Neural crest cell (in vitro differentiated cells): ENCODE results near the gene DHRS3. TPM values are rescaled to one million over a fixed set of nuclear protein-coding genes. Genes with fewer than 3 reads are reported as not detected.

ENCODE experiments used
- DNase-seq: peaks from one replicate; pipeline ENCODE4 v3.0.0; 2021; ENCODE audit warnings: low read depth, mixed read lengths, low spot score
- H3K27ac Mint-ChIP-seq: one replicate; pipeline ENCODE4 v1.8.0; 2021; ENCODE audit warnings: mild to moderate bottlenecking, mixed read lengths; ENCODE audit not compliant: unreplicated experiment
- H3K27me3 Mint-ChIP-seq: 2 replicates; pipeline ENCODE4 v1.8.0; 2021; ENCODE audit warnings: low read depth, mild to moderate bottlenecking, mixed read lengths
- H3K36me3 Mint-ChIP-seq: 2 replicates; pipeline ENCODE4 v1.8.0; 2021; ENCODE audit warnings: low read depth, mild to moderate bottlenecking, mixed read lengths
- H3K4me1 Mint-ChIP-seq: 2 replicates; pipeline ENCODE4 v1.8.0; 2021; ENCODE audit warnings: mixed read lengths
- H3K4me3 Mint-ChIP-seq: one replicate; pipeline ENCODE4 v1.8.0; 2021; ENCODE audit warnings: mild to moderate bottlenecking, mixed read lengths
- H3K9me3 Mint-ChIP-seq: 2 replicates; pipeline ENCODE4 v1.8.0; 2021; ENCODE audit warnings: mixed read lengths
- CTCF ChIP-seq: fragments of 200-600 bp; sonication (generic); conservative IDR thresholded peaks from 2 replicates; pipeline ENCODE4 v1.5.0; 2021; ENCODE audit warnings: antibody characterized with exemption, mild to moderate bottlenecking
- total RNA-seq: library from RNA; stranded (reverse); gene quantifications from 2 replicates; pipeline ENCODE4 v1.2.1, GENCODE V29; 2021

The DHRS3 gene
- total RNA-seq, 1 donor from 2014 or later = 0.91 TPM

- Mint-ChIP-seq H3K36me3 (no peaks in the 10 kb centered on the region), H3K9me3 (no peaks in the 10 kb centered on the region), H3K27ac (no peak overlapping the region), H3K4me3 (peak overlapping the region; percentile 24), H3K4me1 (peaks cover 33% of the 10 kb centered on the region), H3K27me3 (peaks cover 25% of the 10 kb centered on the region)
- DNase-seq = no peak
- TF ChIP-seq CTCF = no peak
Measured at GRCh38 chr1:12622506-12622905, 4.5 kb upstream of the DHRS3 start.

GRCh38 chr1:12621346-12622335, 3.6 kb upstream of the DHRS3 start:
- H3K9me3 Mint-ChIP-seq = no peaks in the 10 kb centered on the region
- peaks cover 34% of the 10 kb centered on the region for H3K27me3 Mint-ChIP-seq
- H3K36me3 Mint-ChIP-seq = no peaks in the 10 kb centered on the region
- peaks cover 31% of the 10 kb centered on the region for H3K4me1 Mint-ChIP-seq
- H3K4me3 Mint-ChIP-seq = no peak overlapping the region
- H3K27ac Mint-ChIP-seq = no peak overlapping the region
- no peak for DNase-seq
- no peak for TF ChIP-seq CTCF

GRCh38 chr1:12620931-12621330, 2.9 kb upstream of the DHRS3 start:
- DNase-seq = no peak
- Mint-ChIP-seq H3K27me3 (peaks cover 41% of the 10 kb centered on the region), H3K4me3 (no peak overlapping the region), H3K9me3 (no peaks in the 10 kb centered on the region), H3K4me1 (peaks cover 36% of the 10 kb centered on the region), H3K36me3 (no peaks in the 10 kb centered on the region), H3K27ac (no peak overlapping the region)
- TF ChIP-seq CTCF = no peak

GRCh38 chr1:12620488-12620865, 2.5 kb upstream of the DHRS3 start:
- TF ChIP-seq CTCF = no peak
- Mint-ChIP-seq H3K4me1 (peaks cover 41% of the 10 kb centered on the region), H3K27me3 (peaks cover 45% of the 10 kb centered on the region), H3K4me3 (no peak overlapping the region), H3K9me3 (no peaks in the 10 kb centered on the region), H3K36me3 (no peaks in the 10 kb centered on the region), H3K27ac (no peak overlapping the region)
- DNase-seq = no peak

- Mint-ChIP-seq H3K4me1 (peaks cover 43% of the 10 kb centered on the region), H3K27ac (no peak overlapping the region), H3K9me3 (no peaks in the 10 kb centered on the region), H3K36me3 (no peaks in the 10 kb centered on the region), H3K4me3 (peak overlapping the region; percentile 98), H3K27me3 (peaks cover 51% of the 10 kb centered on the region)
- peak; percentile 85 for DNase-seq
- TF ChIP-seq CTCF = peak; percentile 94
Measured at GRCh38 chr1:12619792-12620487, 1.9 kb upstream of the DHRS3 start.
